ENCODE data around the gene GALK2.

Gene GALK2

GRCh38 chr15:49169880-49170597 lies at the start of gene GALK2:
GALK2 (plus strand) TSS chr15:49170247; CDS start chr15:49170323, 76 bp downstream.
- FAIRE-seq (peak; percentile 90), DNase-seq (ENCODE audit: extremely low spot score, insufficient read length, low read depth) (peak; percentile 50)

DNA sequence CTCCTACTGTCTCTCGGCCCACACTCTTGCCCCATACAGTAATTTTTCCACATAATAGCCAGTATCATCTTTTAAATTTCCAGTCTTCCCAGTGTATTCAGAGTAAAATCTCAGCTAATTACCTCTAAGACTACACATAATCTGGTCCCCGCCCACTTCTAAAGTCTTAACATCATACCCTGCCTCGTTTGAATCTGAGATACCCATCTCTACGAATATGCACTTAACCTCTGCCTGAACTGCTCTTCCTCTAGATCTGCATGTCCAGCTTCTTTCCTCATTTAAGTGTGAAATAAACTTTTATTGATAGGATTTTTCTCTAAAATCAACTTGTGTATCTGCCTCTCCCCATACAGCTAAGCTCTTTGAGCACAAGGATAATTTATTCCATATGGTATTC lies 49.2 kb upstream of the GALK2 start:
- FAIRE-seq = no peak
- DNase-seq (ENCODE audit: extremely low spot score, insufficient read length, low read depth) = no peak

- FAIRE-seq (no peak), DNase-seq (ENCODE audit: extremely low spot score, insufficient read length, low read depth) (no peak)
These were observed 48.1 kb upstream of the GALK2 start for GRCh38 chr15:49121901-49122300.

DNA sequence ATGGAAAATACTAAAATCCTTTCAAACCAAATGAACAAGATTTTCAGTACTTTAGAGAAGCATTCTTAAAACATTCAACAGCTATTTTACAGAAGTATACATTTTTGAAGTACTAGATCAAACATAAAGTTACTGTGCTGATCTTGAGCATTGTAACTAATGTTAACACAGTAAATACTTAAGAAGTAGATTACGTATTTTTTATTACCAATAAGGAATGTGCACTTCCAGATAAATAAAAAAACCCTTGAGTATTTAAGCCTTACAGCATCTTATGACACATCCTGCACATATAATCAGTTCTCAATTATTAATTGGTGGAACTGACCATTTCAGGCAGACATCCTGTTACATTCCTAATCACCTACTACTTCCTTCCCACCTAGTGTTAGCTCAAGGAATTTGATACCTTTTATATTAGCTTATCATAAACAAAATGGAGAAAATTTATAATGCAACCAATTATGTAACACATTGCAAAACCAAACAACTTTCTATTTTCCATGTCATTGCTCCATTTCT lies 47.4 kb upstream of the GALK2 start:
- DNase-seq (ENCODE audit: extremely low spot score, insufficient read length, low read depth) = no peak
- no peak for FAIRE-seq

DNA sequence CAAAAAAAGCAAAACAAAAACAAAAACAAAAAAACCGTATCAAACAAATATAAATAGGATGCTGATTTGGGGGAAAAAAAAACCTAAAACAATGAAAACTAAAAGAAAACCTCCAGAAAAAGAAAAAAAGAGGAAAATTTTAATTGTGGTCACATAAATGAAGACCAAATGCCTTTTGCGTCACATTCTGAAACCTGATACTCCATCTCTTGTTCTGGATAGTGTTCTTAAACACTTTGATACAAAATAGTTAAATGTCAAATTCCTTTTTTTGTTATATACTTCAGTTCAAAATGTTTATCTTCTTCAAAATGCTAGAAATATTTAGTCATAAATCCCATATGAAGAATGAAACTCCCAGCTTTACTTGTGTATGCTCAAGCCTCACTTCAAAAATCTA lies 45.7 kb upstream of the GALK2 start:
- FAIRE-seq = no peak
- no peak for DNase-seq (ENCODE audit: extremely low spot score, insufficient read length, low read depth)

DNA sequence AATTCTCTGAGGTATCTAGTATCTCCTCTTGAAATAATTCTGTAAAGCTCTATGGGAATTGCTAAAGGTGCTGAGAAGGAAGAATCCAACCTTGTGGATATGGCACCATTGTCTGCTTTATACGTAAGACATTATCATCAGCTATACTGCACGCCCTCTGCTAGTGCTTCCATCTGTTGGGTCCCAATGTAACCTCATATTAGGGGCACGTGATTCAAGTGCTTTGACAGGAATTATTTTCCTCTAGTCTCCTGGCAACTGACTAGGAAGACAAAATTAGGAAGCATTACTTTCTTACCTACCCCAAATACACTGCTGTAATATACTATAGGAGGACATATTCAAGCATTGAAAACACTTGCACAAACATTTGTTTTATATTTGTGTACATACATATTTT lies 38.6 kb upstream of the GALK2 start:
- DNase-seq (ENCODE audit: extremely low spot score, insufficient read length, low read depth) = no peak
- FAIRE-seq = no peak

DNA sequence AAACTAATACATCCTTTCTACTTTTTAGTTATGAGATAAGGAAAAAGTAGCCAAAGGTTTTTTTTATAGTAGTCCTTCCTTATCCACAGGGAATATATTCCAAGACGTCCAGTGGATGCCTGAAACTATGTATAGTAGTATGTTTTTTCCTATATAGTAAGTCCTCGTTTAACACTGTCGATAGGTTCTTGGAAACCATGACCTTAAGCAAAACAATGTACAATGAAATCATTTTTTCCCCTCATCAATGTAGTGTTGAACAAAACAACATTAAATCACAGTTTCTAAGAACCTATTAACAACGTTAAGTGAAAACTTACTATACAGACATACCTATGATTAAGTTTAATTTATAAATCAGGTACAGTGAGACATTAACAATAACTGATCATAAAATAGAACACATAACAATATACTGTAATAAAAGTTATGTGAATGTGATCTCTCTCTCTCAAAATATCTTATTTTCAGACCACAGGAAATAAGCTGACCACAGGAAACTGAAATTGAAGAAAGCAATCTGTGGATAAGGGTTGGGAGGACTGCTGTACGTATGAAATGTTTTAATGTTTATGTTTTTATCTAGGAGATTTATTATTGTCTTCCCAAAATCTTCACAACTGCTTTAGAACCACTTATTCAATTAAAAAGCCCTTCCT lies 35.2 kb upstream of the GALK2 start:
- DNase-seq (ENCODE audit: extremely low spot score, insufficient read length, low read depth) (no peak), FAIRE-seq (peak; percentile 59)

GRCh38 chr15:49135342-49135857 lies 34.6 kb upstream of the GALK2 start:
- FAIRE-seq = peak; percentile 88

DNA sequence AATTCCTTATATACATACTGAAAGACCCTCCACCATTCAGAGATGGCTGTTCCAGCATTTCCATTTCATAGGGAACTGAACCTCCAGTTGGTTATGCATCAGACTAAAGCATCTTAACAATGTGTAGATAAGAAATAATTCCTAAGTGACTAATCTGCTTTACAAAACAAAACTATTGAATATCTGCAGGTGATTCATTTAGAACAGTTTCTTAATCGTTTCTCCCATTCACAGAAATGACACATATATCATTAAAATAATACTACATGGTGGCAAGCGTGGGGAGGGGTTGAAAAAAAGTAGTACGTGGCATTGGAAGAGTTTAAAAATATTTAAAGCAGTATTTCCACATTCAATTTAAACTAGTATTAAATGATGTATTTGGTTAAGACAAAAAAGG lies 34.1 kb upstream of the GALK2 start:
- no peak for FAIRE-seq
- DNase-seq (ENCODE audit: extremely low spot score, insufficient read length, low read depth) = no peak

More at GRCh38 chr15:49135342-49135857, 34.6 kb upstream of the GALK2 start:
- no peak for DNase-seq (ENCODE audit: extremely low spot score, insufficient read length, low read depth)

GRCh38 chr15:49137861-49138260 lies 32.2 kb upstream of the GALK2 start:
- no peak for FAIRE-seq
- DNase-seq (ENCODE audit: extremely low spot score, insufficient read length, low read depth) = no peak

DNA sequence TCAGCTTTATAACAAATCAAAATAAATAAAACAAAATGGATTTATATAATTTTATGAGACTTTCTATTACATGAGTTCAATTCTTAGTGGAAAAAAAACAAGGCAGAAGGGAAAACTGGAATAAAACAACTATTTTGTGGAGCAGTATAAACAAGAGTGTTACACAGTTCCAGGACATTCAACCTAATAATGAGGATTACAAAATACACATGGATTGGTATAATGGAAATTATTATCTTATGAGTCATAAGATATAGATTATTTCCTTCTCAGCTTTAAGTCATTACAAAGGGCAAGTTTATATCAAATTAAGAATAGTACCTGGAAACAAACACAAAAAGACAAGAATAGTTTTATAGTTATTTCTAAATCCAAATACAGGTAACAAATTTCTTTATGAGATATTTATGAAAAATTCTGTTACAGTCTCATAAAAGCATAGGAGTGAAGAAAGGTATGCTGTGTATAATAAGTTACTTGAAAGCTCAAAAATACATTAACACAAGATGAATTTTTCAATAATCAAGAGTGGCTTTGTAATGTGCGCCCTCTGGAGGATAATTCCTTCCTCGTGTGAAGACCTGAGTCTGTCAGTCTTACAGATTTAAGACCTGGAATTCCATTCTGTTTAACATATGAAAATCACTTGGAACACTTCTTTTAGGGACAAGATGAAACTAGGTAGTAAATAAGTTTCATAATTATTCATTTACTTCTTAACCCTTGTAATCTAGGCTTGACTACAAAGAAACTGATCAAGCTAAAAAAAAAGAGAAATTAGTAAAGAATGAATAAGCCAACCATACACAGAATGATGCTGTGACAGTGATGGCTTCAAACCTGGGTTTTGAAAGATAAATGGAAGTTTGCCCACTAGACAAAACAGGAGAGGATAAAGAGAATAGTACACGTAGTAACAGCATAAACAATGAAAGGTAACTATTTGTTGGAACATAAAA lies 24.1 kb upstream of the GALK2 start:
- DNase-seq (ENCODE audit: extremely low spot score, insufficient read length, low read depth) = no peak
- peak; percentile 65 for FAIRE-seq

DNA sequence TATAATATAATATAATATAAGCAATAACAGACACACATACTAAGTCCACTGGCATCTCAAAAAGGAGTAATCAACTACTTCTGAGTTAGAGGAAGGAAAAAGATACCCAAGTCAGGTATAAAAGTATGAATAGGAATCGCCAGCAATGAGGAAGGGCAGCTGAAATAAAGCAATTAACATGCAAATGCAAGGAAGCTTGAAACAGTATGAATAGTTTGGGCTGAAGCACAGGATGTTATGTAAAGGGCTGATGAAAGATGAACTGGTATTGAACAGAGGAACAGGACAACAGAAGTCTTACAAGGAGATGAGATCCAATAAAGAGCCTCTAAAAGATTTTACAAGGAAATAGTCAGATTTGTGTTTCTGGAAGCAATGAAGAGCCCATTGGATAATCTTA lies 21.7 kb upstream of the GALK2 start:
- FAIRE-seq (no peak), DNase-seq (ENCODE audit: extremely low spot score, insufficient read length, low read depth) (no peak)

DNA sequence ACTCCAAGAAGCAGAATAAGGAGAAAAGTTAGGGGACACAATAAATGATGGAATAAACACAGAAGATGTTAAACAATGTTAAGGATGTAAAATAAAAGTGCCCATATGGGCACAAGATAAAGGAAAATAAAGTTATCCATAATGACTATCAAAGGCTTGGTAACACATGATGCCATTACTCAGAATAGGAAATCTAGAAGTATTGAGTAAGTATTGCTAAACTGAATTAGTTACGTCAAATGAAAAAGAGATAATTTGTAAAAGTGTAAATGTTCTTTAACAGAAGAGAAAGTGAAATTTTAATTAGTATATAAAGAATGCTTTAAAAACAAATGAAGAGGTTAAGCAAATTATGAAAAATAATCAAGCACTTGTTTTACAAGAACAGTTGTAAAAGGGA lies 21.3 kb upstream of the GALK2 start:
- no peak for FAIRE-seq
- DNase-seq (ENCODE audit: extremely low spot score, insufficient read length, low read depth) = no peak

GRCh38 chr15:49151831-49152230 lies 18.2 kb upstream of the GALK2 start:
- no peak for DNase-seq (ENCODE audit: extremely low spot score, insufficient read length, low read depth)
- no peak for FAIRE-seq

- FAIRE-seq (no peak), DNase-seq (ENCODE audit: extremely low spot score, insufficient read length, low read depth) (no peak)
These were observed 17.3 kb upstream of the GALK2 start for GRCh38 chr15:49152552-49153312.

DNA sequence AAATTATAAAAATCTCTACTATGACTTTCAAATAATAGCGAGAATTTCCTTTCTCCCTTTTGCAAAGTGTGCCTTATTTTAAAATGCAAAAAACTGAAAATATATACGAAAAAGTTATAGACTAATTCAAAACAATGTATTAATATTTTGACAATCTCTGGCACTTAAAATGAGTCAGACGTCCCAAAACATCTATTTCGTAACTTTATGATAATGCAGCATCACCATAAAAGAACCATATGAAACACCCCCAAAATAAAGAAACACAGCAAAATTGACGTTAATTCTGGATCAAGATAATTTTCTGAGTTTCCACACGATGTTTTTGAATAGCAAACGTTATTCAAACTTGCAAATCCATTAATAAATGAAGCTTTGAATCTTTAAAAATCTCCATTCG lies 15.7 kb upstream of the GALK2 start:
- no peak for DNase-seq (ENCODE audit: extremely low spot score, insufficient read length, low read depth)
- no peak for FAIRE-seq

DNA sequence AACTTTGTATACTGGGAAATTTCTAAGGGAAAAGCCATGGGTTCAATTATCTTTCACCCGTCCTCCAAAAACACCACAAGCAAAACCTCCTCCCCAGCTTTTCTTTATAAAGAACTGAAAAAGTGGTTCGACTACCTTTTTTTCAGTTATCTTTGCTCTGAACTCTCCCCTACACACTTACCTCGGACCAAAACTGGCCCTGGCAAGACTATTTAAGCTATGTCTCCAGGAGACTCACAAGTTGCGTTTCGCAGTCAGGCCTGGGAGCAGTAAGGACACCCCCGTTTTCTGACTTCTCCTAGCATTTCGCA lies 15.3 kb upstream of the GALK2 start:
- FAIRE-seq = no peak
- no peak for DNase-seq (ENCODE audit: extremely low spot score, insufficient read length, low read depth)

- peak; percentile 93 for FAIRE-seq
- peak; percentile 67 for DNase-seq (ENCODE audit: extremely low spot score, insufficient read length, low read depth)
These were observed 14.8 kb upstream of the GALK2 start, which contains the start of gene COPS2 for GRCh38 chr15:49155110-49155833. COPS2 (minus strand) TSS chr15:49155599; CDS start chr15:49155578, 21 bp downstream.

All from GM18507 (cell line).